NCI-H446 (cell line): Measurements from ENCODE around the gene DDA1.

Experiments
- DNase-seq, 2 experiments: peaks; one replicate each; lab custom pipeline; 2025; lab: John Stamatoyannopoulos, UW

Gene DDA1

DNA sequence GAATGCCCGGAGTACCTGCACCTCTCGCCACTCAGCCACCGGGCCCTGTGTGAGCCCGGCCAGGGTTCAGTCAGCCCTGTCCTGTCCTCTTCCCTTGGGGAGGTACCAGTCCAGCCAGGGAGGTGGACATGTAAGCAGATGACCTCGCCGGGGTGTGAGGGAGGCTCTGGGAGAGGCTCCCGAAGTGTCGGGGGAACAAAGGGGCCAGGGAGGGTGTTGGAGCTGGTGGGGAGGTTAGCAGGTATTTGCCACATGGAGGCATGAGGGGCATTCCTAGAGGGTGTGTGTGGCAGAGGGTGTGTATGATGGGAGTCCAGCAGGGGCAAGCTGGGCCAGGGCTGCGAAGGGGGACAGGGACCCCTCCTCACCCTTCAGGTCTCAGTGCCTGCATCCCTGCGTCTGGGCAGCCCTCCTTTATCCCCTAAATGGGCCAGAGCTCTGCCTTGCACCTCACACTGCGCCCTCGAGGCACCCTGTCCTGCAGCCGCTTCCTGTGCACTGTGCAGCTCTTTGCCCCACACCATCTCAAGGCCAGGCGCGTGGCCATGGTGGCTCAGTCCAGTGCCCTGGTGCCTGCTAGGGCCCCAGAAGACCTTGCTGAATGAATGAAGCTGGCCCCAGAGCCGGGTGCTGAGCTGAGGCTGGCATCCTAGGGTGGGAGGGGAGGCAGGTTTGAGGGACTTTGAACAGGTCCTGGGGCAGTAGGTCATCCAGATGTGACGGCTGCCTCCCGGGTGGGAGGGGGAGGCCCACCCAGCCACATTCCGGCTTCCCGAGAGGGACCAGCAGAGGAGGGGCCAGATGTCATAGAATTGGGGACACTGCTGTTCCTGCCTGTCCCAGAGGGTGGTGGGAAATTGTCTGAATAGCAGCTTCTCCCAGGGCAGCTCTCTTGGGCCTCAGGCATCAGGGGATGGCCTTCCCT lies 3.1 kb downstream of the DDA1 start:
- DNase-seq, result no peak

DNA sequence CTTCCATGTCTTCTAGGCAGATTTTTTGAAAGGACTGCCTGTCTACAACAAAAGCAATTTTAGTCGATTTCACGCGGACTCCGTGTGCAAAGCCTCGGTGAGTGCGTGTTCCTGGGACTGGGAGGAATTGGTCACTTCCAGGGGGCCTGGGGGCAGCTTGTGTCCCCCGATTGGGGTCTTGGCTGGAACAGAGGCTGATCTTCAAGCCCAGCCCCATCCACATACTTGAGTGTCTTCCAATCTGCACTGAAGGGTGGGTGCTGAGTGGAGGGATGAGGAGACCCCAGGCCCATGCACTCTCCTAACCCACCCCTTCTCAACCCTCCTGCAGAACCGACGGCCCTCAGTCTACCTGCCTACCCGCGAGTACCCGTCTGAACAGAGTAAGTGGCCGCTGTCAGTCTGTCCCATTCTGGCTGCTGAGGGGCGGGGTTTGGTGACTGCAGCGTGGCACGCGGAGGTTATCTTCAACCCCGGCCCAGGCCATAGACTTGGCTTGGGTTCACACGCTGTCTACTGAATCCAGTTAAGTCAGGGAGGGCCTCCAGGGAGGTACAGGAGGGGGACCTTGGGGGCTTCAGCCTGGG lies 4.7 kb downstream of the DDA1 start:
- DNase-seq, result no peak

DNA sequence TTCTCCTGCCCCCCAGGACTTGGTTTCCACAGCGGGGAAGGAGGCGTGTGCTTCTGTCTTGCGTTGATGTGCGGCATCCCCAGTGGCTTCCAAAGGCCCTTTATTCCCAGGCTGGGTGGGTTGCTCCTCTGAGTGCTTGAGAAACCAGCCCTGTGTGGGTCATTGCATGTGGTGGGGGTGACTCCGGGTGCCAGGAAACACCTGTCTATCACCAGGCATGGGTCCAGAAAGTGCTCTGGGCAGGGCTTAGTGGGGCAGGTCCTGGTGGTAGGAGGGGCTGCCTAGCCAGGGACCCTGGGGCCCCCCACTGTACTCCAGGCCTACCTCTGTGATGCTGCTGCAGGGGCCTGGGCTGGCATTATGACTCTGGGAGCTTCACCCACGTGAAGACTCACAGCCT lies 9.6 kb downstream of the DDA1 start:
- no peak for DNase-seq

DNA sequence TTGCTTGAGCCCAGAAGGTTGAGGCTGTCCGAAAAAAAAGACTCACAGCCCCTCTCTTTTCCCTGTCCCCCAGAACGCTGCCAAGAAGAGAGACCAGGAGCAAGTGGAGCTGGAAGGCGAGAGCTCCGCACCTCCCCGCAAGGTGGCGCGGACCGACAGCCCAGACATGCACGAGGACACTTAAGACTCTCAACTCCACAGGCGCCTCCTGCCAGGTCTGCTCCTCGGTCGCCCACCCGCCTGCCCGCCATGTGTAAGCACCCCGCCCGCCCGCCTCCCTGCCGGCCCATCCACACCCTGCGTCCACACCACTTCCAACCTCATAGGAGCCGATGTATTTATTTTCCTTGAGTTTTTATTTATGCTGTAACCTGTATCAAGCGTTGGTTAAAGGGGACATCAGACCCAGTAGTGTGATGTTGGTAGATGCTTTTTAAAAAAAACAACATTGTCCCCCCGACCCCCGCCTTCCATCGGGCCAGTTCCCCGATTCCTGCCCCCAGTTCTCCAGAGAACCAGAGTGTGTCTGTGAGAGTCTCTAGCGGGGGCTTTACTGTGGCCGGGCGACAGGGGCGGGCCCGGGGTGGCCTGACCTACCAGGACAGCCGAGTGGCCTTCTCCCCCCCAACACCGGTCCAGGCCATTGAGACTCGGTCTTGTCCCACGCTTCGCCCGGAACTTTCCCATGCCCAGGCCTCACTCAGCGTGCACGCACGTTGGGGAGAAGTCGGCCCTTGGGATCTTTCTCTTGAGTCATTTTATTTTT lies 10.3 kb downstream of the DDA1 start:
- DNase-seq, result no peak

DNA sequence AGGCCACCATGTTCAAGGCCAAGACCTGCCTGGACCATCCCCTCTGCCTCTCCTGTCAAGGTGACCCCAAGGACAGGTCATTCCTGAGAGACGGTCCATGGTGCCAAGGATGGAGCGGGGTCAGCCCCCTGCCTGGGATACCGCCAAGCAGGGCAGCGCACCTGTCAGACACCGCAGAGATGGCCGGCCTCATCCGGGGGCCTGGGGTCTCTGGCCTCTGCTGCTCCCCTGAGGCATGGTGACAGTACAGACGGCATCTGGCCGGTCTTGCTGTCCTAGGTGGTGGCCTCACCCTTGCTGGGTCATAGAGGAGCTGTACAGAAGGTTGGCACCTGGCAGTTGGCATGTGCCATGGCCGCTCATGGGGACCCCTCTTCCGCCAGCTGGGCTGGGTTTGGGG lies 11.1 kb downstream of the DDA1 start:
- DNase-seq, result no peak

DNA sequence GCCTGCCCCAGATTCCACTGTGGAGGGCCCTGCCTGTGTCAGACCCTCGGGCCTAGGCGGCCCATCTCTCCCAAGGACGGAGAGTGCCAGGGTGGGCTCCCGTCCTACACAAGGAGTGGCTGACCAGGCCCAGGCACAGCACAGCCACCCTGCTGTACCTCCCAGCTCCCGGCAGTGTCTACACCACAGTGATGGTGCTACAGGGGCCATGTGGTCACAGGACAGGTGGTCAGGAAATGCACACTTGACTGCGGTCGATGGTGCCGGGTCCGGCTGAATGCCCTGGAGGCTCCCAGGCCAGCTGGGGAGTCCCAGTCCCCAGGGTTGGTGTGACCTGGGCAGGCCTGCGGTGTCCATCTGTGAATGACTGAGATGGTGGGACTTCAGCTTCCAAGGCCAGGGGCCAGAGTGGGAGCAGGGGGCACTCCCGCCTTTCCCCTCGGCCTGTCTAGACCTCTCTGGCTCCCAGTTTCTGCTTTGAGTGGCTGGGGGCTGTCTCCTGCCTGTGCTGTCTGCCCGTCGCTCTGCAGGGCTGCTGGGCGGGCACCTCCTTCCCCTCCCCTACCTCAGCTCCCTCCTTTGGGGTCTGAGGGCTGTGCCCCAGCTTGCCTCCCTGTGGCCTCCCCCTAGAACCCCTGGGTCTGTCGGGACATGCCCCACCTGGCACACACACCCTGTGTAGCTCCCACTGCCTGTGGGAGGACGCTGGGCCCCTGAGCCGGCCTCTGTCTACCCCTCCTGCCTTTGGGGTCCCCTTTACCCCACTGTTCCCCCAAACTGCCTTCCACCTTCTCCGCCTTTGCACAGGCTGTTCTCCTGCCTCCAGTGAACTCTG lies 12.5 kb downstream of the DDA1 start:
- DNase-seq, result no peak

DNA sequence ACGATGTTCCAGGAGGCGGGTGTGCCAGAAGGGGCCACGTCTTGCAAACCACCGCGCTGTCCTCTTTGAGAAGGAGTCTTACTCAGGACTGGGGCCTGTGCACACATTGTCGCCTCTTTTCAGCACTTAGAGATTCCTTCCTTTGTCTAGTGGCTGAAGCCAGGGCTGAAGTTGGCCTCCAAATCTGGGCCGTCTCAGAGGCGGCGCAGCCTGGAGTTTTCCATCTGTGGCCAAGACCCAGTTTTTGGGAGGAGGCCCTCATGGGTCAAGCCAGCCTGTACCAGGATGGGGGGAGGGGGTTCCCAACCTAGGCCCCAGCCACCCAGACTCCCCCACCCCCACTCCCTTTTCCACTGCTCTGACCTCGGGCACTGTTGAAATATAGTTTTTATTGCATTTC lies 13.5 kb downstream of the DDA1 start:
- no peak for DNase-seq

DNA sequence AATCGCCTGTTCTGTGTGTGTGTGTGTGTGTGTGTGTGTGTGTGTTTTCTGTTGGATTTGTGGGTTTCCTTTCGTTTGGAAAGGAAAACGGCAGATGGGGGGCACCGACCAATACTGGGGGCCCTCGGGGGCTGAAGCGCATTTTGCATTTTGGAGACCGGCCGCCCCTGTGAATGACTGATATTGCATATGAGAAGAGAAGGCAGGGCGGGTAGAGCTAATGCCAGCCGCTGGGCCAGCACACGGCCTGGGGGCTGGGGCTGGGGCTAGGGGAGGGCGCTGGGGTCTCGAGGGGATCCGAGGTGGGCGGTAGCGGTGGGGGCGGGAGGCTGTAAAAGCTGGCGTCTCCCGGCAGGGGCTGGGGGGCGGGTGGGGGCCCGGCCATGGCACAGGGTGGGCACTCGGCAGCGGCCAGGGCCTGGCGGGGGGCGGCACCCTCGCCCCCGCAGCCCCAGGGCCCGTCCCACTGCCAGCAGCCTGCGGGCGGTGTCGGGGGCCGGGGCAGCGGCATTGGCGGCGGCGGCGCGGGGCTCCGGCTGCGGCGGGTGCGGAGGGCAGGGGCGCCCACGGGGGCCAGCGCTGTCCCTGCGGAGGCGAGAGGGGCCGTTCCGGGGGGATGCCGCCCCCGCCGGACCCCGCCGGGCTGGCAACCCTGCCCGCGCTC lies 14.1 kb downstream of the DDA1 start:
- DNase-seq, result no peak

DNA sequence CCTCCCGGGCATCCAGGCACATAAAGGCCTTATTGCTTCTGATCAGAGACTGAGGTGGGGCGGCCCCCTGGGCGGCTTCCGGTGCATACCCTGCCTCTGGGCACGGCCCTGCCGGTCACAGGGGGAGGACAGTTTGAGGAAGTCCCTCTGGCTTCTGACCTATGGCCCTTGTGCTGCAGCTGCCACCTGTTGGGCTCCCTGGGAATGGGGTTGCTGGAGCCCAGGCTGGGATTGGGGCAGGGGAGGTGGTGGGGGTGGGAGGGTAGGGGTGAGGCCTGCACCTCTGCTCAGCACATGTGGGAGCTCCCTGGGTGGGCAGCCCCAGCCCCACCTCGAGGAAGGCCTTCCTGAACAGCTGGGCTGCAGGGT lies 14.6 kb downstream of the DDA1 start:
- no peak for DNase-seq

DNA sequence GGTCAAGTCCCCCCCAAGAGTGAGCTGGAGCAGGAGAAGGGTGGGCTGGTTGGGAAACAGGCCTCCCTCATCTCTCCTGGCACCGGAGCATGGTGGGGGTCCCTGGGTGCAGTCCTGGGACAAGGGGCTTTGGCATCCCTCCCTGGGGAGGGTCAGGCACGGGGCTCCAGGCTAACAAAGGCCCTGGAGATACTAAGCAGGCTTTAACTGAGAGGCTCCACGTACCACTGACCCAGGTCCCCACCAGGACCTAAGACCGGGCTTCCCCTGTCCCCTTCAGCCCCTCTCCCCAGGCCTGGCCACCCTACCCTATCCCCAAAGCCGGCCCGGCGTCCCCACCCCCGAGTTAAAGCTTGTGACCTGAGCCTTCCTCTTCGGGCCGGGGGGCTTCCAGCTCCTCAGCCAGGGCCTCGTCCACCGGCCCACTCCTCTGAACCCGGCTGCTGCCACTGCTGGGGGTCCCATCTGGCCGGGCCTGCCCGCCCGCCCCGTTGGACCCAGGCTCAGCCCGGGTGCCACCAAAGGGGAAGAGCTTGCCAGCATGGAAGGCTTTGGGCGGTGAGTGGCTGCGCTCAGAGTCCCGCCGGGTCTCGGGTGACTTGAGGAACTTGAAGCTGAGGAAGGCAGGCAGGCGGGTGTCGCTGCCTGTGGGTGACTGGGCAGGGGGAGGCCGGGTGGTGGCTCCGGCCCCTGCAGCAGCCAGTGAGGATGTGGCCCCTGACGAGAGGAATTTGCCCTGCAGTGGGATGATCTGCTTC lies 15.2 kb downstream of the DDA1 start:
- DNase-seq, result no peak

DNA sequence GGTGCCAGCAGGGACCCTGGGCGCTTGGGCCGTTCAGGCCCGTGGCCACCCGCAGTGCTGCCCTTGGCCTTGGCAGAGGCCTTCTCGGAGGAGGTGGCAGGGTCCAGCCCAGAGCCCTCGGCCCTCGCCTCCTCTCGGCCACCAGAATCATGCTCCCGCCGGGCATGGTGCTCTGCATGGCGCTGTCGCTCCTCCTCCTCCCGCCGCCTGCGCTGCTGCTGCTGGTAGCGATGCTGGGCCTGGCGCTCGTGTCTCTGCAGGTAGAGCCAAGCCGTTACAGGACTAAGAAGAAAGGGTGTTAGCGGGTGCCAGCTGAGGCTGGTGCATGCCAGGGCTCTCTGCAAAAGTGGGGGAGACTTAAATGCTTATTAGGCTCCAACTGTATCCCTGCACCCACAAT lies 15.8 kb downstream of the DDA1 start:
- DNase-seq, result no peak

DNA sequence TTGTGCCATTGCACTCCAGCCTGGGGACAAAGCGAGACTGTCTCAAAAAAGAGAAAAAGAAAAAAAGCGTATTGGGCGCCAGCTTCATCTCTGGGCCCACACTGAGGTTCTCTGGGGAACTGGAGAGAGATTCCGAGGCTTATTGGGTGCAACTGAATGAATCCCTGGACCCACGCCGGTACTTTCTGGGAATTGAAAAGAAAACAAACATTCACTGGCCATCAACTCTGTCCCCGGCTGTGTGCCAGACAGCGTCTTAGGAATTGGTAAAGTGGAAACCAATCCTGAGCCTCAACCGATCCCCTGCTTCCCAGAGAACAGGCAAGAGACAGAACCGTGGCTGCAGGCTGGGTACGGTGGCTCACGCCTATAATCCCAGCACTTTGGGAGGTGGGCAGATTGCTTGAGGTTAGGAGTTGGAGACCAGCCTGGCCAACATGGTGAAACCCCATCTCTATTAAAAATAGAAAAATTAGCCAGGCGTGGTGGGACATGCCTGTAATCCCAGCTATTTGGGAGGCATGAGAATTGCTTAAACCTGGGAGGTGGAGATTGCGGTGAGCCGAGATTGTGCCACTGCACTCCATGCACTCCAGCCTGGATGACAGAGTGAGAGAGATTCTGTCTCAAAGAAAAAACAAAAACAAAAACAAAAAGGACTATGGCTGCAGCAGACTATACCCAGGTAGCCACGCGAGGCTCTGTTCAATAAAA lies 16.7 kb downstream of the DDA1 start:
- no peak for DNase-seq

DNA sequence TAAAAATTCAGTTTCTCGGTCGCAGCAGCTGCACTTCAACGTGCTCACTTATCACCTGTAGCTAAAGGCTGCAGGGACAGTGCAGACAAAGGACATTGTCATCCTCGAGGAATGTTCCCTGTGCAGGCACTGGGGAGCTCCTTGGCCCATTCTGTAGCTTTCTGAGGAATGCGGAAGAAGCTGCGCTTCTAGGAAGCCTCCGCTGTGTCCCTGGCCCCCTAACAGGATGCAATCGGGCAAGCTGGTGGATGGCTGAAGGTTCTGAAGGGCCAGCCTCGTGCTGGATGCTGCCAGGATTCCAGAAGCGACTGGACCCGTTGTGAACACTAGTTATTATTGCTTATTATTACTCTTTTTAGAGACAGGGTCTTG lies 17.2 kb downstream of the DDA1 start:
- no peak for DNase-seq

DNA sequence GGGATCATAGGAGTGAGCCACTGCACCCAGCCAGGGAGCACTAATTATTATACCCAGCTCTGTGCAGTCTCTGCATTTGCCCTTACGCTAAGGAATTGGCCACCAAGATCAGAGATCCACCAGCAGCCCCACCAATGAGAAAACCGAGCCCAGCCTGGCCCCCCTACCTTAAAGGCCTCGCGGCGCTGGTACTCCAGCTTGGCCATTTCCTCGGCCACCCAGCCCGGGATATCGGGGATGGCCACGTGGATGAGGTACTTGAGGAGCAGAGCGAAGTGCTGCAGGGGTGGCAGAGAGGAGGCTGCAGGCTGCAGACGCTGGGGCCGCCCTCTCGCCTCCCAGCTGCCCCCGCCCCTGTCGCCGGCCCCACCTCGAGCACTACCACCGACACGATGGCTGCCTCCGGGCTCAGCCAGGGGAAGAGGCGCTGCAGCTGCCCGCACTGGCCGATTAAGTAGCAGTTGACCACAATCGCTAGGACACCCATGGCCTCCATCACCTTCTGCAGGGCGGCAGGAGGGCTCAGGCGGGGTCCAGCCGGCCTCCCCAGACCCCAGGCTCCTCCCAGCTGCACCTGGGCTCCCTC lies 17.8 kb downstream of the DDA1 start:
- no peak for DNase-seq

DNA sequence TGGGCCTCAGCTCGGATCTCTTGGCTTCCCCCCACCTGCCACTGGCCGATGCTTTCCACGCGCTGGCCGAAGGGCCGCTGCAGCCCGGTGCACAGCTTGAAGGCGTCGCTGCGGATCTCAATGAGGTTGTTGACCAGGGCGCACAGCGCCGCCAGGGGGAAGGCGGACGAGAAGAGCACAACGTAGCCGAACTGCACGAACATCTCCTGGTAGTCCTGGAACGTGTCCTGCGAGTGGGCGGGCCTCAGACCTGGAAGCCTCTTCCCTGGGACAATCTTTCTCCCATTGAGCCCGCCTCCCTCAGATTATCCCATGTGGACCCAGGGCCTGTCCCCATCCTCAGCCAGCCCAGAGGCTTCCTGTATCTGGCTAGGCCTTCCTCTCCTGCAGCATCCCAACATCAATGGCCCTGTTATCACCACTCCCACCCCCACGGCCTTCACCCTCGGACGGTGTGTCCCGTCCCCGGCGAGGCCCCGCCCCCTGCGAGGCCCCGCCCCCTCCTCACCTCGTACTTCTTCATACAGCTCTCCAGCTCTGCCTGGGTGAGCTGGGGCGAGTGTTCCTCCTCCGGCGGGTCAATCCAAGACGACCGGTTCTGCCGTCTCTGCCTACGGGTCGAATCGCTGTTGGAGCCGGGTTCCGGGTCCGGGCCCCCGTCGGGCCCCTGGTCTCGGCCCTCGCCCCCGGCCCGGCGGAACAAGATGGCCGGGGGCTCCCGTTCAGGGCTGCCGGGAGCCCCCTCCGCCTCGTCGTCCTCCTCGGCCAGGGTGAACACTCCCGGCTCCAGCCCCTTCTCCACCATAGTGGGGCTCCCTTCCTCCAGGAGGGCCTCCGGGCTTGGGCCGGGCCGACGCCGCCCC lies 18.5 kb downstream of the DDA1 start:
- DNase-seq, result no peak

DNA sequence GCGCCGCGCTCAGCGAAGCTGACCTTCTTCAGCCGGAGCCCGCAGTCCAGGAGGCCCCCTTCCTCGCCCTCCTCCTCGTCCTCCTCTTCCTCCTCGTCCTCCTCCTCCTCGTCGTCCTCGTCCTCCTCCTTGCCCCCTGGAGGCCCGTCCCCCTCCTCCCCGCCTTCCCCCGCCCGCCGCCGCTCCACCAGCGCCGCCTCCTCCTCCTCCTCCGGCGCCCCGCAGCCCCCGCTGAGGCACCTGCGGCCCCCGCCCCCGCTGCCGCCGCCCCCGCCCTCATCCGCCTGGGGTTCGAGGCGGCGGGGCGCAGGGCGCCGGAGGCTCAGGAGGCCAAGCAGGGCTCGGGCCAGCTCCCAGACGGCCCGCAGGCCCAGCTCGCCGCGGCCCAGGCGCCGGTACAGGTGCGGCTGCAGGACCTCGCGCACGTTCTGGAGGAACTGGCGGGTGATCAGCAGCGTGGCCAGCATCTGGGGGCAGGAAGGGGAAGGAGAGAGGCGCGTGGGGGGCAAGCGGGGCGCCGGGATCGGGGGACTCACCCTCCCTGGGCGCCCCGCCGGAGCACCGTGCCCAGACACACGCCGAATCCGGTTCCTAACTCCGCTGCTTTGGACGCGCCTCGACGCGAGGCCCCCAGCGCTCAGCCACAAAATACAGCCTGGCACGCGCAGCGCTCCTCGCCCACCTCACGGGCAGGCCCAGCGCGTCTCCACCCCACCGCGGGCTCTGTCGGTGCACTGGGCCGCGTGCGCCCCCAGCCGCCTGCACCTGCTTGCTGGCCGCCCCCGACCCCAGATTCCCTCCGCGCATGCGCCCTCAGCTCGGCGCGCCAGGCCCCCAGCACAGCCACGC lies 19.4 kb downstream of the DDA1 start:
- DNase-seq, result no peak

DNA sequence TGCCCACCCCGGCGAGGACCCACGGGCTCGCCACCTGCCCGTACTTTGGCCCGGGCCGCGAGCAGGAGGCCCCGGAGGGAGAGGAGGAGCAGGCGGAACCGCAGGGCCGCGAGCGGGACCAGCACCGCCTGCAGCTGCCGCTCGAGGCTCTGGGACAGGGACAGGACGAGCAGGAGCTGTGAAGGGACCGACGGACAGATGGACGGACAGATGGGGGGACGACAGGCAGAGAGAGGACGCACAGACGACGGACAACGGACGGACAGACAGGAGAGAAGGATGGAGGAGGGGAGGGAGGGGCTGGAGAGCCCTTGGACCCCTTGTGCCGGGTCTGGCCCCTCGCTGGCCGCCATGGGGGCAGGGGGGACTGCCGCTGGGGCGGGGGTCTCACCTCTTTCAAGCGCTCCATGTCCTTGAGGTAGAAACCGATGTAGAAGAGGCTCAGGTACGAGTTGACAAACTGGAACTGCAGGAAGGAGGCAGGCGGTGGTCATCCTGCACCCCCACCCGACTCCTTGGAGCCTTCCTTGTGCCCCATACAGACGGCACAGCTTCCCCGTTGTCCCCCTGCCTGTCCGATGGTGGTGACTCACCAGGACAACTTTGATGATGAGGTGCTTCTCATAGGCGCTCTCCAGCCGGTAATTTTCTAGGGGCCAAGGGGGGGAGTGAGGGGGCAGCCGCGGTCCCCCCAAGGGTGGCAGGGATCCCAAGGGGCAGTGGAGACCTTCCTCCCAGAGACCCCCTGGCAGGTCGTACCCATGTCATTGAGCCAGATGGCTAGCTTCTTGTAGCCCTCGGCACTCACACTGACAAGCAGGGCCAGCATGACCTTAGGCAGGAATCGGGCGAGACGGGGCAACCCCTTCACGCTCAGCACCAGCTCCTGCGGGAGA lies 20.3 kb downstream of the DDA1 start:
- DNase-seq, result no peak
